ENCODE data around the gene CALHM2.

GRCh38 chr10:103397191-103397825 is 54.9 kb downstream of the CALHM2 start:
- TF ChIP-seq GATA2 (IDR thresholded peaks at IDR 0.05; ENCODE audit: low read depth, low read length), result no peak
- no peak for TF ChIP-seq GATA3 (IDR thresholded peaks at IDR 0.05; ENCODE audit: low read depth, low read length)

All from SH-SY5Y (cell line).